ENCODE data around the gene TRPM3. TPM values are rescaled to one million over a fixed set of nuclear protein-coding genes. Genes with fewer than 3 reads are reported as not detected.
A peak's percentile ranks its signal among the peaks of the same experiment; 100 is the strongest.

The TRPM3 gene
- total RNA-seq, 1 donor = 0.72 TPM

DNA sequence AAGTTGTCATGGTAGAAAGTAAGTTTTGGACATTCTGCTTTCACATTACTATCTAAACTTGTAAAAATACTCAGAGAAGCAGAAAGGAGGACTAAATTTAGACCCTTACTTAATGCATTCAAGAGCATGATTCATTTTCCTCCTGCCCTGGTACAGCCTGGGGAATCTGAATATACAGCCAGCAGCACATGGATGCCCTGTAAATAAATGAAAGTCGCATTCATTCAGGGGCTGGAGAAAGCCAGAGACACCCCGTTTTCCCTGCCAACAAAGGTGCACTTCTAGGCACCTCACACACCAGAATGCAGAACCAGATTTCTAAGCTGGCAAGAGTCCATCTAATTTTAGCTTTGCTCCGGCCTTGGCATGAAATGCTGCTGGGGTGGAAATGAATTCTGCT lies 534.2 kb downstream of the TRPM3 start:
- Histone ChIP-seq H3K36me3 (ENCODE audit: insufficient read depth, low read length) (no peaks in the 10 kb centered on the region), H3K27ac (ENCODE audit: low read depth, low read length) (peak overlapping the region; percentile 99), H3K4me3 (ENCODE audit: insufficient read depth, low read length) (no peak overlapping the region), H3K4me1 (ENCODE audit: insufficient read depth, low read length) (peaks cover 52% of the 10 kb centered on the region), H3K79me2 (ENCODE audit: insufficient read depth, low read length) (no peaks in the 10 kb centered on the region), H3K4me2 (ENCODE audit: insufficient read depth, low read length) (peak overlapping the region; percentile 1), H4K20me1 (ENCODE audit: insufficient read depth, low read length) (no peaks in the 10 kb centered on the region), H3K9me3 (ENCODE audit: low read depth, low read length) (no peaks in the 10 kb centered on the region), H3K27me3 (ENCODE audit: insufficient read depth, low read length) (no peaks in the 10 kb centered on the region), H2AFZ (ENCODE audit: low read length) (no peak overlapping the region)
- TF ChIP-seq, protein P1, sequence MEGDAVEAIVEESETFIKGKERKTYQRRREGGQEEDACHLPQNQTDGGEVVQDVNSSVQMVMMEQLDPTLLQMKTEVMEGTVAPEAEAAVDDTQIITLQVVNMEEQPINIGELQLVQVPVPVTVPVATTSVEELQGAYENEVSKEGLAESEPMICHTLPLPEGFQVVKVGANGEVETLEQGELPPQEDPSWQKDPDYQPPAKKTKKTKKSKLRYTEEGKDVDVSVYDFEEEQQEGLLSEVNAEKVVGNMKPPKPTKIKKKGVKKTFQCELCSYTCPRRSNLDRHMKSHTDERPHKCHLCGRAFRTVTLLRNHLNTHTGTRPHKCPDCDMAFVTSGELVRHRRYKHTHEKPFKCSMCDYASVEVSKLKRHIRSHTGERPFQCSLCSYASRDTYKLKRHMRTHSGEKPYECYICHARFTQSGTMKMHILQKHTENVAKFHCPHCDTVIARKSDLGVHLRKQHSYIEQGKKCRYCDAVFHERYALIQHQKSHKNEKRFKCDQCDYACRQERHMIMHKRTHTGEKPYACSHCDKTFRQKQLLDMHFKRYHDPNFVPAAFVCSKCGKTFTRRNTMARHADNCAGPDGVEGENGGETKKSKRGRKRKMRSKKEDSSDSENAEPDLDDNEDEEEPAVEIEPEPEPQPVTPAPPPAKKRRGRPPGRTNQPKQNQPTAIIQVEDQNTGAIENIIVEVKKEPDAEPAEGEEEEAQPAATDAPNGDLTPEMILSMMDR (IDR thresholded peaks at IDR 0.05; ENCODE audit: extremely low read depth, low read depth, low read length) = no peak
- no peak for DNase-seq (ENCODE audit: insufficient read length, low spot score, missing footprints)

DNA sequence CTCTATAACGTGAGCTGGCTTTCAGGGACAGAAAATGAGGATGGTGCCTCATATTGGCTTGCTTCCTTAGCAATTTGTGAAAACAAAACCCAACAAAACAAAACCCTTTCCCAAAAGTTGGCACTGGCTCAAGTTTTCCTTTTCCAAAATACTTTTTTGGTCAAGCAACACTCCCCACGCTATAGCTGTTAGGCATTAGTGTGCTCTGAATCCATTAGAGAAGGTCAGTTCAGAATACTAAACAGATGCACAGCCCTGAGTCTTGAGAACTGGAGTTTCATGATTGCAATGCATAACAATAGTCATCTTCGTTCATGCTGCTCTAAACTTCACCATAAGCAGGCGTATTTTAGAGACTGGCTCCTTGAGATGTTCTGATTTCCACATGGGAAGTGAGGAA lies 534.9 kb downstream of the TRPM3 start:
- TF ChIP-seq, protein P1 (IDR thresholded peaks at IDR 0.05; ENCODE audit: extremely low read depth, low read depth, low read length) = no peak
- Histone ChIP-seq H4K20me1 (ENCODE audit: insufficient read depth, low read length) (no peaks in the 10 kb centered on the region), H3K9me3 (ENCODE audit: low read depth, low read length) (no peaks in the 10 kb centered on the region), H3K36me3 (ENCODE audit: insufficient read depth, low read length) (no peaks in the 10 kb centered on the region), H3K4me1 (ENCODE audit: insufficient read depth, low read length) (peaks cover 52% of the 10 kb centered on the region), H3K79me2 (ENCODE audit: insufficient read depth, low read length) (no peaks in the 10 kb centered on the region), H3K27ac (ENCODE audit: low read depth, low read length) (peak overlapping the region; percentile 99), H3K4me2 (ENCODE audit: insufficient read depth, low read length) (peak overlapping the region; percentile 1), H3K4me3 (ENCODE audit: insufficient read depth, low read length) (no peak overlapping the region), H3K27me3 (ENCODE audit: insufficient read depth, low read length) (no peaks in the 10 kb centered on the region), H2AFZ (ENCODE audit: low read length) (peak overlapping the region; percentile 7)
- no peak for DNase-seq (ENCODE audit: insufficient read length, low spot score, missing footprints)

DNA sequence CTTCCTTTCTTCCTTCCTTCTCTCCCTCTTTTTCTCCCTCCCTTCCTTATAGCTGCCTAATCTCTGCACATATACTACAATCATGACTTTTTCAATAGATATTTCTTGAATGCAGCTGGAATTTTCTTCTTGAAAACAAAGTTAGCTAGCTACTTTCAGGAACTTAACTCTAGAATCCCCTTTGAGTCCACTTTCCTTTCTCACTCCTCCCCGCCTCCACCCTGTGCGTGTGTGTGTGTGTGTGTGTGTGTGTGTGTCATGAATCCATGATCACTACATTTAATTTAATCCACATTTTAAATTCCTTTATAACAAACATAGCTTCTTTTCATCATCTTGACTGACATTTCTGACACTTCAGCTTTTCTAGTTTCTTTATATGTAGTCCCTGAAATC lies 539.5 kb downstream of the TRPM3 start:
- H3K4me2 ChIP-seq (ENCODE audit: insufficient read depth, low read length) = no peak overlapping the region
- no peak overlapping the region for H3K4me3 ChIP-seq (ENCODE audit: insufficient read depth, low read length)
- no peak overlapping the region for H3K27ac ChIP-seq (ENCODE audit: low read depth, low read length)
- TF ChIP-seq, protein P1 (IDR thresholded peaks at IDR 0.05; ENCODE audit: extremely low read depth, low read depth, low read length) = no peak
- no peaks in the 10 kb centered on the region for H3K27me3 ChIP-seq (ENCODE audit: insufficient read depth, low read length)
- H4K20me1 ChIP-seq (ENCODE audit: insufficient read depth, low read length) = no peaks in the 10 kb centered on the region
- no peak overlapping the region for H2AFZ ChIP-seq (ENCODE audit: low read length)
- peaks cover 16% of the 10 kb centered on the region for H3K4me1 ChIP-seq (ENCODE audit: insufficient read depth, low read length)
- no peak for DNase-seq (ENCODE audit: insufficient read length, low spot score, missing footprints)
- H3K9me3 ChIP-seq (ENCODE audit: low read depth, low read length) = no peaks in the 10 kb centered on the region
- no peaks in the 10 kb centered on the region for H3K36me3 ChIP-seq (ENCODE audit: insufficient read depth, low read length)
- no peaks in the 10 kb centered on the region for H3K79me2 ChIP-seq (ENCODE audit: insufficient read depth, low read length)

DNA sequence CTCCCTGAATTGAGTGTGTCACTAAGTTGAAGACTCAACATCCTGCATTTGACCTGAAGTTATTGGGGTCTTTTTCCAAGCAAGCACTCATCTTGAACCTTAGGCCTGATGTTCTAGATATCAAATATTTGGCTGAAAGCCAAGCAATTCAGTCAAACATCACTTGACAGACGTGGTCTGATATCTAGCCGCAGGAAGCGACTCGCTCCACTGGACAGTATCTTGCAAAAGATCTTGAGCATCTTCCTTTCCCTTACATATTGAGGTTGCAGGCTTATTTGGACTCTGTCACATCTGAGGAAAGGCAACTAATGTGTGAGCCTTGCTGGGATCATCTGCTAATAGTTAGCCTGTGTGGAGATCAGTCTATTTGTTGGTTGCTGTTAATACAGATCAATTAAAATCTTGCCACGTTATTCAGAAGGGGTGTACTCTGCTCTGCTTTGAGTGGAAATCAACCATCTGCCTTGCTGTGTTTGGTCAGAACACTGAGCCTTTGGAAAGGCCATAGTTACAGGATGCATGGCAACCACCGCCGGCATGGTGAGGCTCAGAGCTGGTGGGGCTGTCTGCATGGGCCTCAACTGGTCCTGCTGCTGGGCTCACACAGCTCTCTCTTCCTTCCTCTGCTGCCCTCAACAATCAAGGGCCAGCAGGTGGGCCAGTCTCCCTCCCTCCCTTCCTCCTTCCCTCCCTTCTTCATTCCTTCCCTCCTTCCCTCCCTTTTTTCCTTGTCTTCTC lies 540.0 kb downstream of the TRPM3 start:
- Histone ChIP-seq H3K27ac (ENCODE audit: low read depth, low read length) (no peak overlapping the region), H2AFZ (ENCODE audit: low read length) (no peak overlapping the region), H3K4me2 (ENCODE audit: insufficient read depth, low read length) (no peak overlapping the region), H3K4me1 (ENCODE audit: insufficient read depth, low read length) (peaks cover 12% of the 10 kb centered on the region), H3K9me3 (ENCODE audit: low read depth, low read length) (no peaks in the 10 kb centered on the region), H3K4me3 (ENCODE audit: insufficient read depth, low read length) (no peak overlapping the region), H3K36me3 (ENCODE audit: insufficient read depth, low read length) (no peaks in the 10 kb centered on the region), H3K79me2 (ENCODE audit: insufficient read depth, low read length) (no peaks in the 10 kb centered on the region), H4K20me1 (ENCODE audit: insufficient read depth, low read length) (no peaks in the 10 kb centered on the region), H3K27me3 (ENCODE audit: insufficient read depth, low read length) (no peaks in the 10 kb centered on the region)
- DNase-seq (ENCODE audit: insufficient read length, low spot score, missing footprints) = no peak
- TF ChIP-seq, protein P1 (IDR thresholded peaks at IDR 0.05; ENCODE audit: extremely low read depth, low read depth, low read length) = no peak
